DMS53 treated with DMSO at 0.1 percent for 48 hours (cell line): Measurements from ENCODE around the gene SPDYE11.
"Not testable (repeated sequence)": the region's sequence is repeated elsewhere in the genome, so short reads cannot be mapped to it uniquely, and the experiment has no call there.

Experiments used
- DNase-seq: peaks from one replicate; lab custom pipeline; 2025; ENCODE audit not compliant: unreplicated experiment; lab: John Stamatoyannopoulos, UW

The SPDYE11 gene

DNA sequence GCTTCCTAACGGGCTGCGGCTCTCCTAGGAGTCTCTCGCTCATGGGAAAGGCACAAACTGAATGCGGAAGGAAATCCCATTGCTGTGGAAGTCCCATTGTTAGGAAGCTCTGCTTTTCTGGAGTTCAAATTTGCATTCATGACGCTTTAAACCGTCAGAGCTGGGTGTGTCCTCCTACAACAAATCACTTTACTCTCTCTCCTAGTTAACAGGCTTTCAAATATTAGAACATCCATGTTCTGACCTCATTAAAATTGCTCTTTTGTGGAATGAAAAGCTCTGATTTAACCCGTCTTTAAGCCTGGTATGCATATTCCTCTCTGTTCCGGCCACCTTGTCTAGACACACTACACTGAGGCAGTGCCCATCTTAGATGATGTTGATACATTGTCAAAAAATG, at the start of gene SPDYE11:
Gene SPDYE11, minus strand, starts transcription at position 101 of the 400 bp plus-strand sequence. CDS start 1,800 bp downstream, outside the sequence.
- DNase-seq, result not testable (repeated sequence)

DNA sequence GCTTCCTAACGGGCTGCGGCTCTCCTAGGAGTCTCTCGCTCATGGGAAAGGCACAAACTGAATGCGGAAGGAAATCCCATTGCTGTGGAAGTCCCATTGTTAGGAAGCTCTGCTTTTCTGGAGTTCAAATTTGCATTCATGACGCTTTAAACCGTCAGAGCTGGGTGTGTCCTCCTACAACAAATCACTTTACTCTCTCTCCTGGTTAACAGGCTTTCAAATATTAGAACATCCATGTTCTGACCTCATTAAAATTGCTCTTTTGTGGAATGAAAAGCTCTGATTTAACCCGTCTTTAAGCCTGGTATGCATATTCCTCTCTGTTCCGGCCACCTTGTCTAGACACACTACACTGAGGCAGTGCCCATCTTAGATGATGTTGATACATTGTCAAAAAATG, 28.2 kb upstream of the SPDYE11 start, which contains the start of gene SPDYE9:
Gene SPDYE9, minus strand, starts transcription at position 101 of the 400 bp plus-strand sequence. CDS start 1,800 bp downstream, outside the sequence.
- not testable (repeated sequence) for DNase-seq

- not testable (repeated sequence) for DNase-seq
Observed at GRCh38 chr7:73029666-73030065, 28.0 kb downstream of the SPDYE11 start, which contains the start of gene SPDYE8. TSS of gene SPDYE8 (minus strand) at chr7:73029766. CDS start at chr7:73027966, 1,800 bp downstream.

DNA sequence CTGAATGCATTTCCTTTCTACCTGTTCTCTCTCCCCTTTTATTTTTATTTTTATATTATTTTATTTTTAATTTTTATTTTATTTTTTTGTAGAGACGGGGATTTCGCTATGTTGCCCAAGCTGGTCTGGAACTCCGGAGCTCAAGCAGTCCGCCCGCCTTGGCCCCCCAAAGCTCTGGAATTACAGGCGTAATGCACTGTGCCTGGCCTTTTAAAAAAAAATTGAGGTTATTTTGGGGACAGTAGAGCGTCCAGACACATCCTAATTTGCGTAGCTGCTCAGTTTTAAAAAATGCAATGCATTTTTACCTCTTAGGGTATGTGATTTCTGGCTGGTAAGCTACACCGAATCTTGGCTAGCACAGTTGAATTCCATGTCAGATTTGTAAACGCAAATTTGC, 51.2 kb downstream of the SPDYE11 start:
- DNase-seq, result not testable (repeated sequence)

- DNase-seq, result not testable (repeated sequence)
Observed at GRCh38 chr7:73005693-73006447, 51.8 kb downstream of the SPDYE11 start.

GRCh38 chr7:73005356-73005692, 52.4 kb downstream of the SPDYE11 start:
- not testable (repeated sequence) for DNase-seq

DNA sequence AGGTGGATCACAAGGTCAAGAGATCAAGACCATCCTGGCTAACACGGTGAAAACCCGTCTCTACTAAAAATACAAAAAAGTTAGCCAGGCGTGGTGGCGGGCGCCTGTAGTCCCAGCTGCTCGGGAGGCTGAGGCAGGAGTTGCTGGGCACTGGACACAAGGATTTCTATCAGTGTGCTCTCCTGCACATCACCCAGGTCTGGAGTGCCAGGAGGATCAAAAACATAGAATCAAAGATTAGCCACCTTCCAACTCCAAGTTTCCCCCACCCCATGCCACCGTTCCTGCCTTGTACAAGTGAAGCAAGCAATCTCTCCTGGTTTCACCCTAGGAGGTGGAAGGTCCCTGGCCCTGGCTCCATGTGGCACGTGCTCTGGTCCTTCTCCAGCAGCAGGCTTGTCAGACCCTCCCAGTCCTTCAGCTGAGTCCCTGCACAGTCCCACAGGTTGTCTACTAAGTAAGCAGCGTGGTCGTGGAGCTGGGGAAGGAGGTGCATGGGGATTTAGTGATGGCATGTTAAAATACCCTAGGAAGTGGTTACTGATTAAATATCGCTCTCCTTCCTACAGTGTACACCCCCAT, 59.7 kb downstream of the SPDYE11 start:
- DNase-seq, result not testable (repeated sequence)
